Posterior vena cava (tissue), 2 donors: ENCODE measurements around the gene CADPS. TPM values are rescaled to one million over a fixed set of nuclear protein-coding genes. Genes with fewer than 3 reads are reported as not detected.

ENCODE experiments used
- DNase-seq: peaks from one replicate; pipeline ENCODE4 v3.0.0-alpha.2; 2020; ENCODE audit warnings: low spot score
- intact Hi-C, 2 donors: fragments of 100-400 bp; cut with DNase I; formaldehyde crosslinking; loops; one replicate each; pipeline versions ENCODE4 v1.14.1 to v1.14.2; 2022 to 2023
- total RNA-seq, 2 donors: library from RNA; stranded (reverse); fragmentation: NEBNext Ultra II Directional; extraction: Animal tissue kit (Norgen Biotek cat#: 25700); gene quantifications; one replicate each; pipeline ENCODE4 v1.2.1, GENCODE V29; 2021
- donor health status: DM: yes; HTN: yes; CAD: no.
- donor health status: DM: yes; HTN: yes; CAD: no.

CADPS gene
- total RNA-seq, 2 donors from 2014 or later: 1.6 to 2.2 TPM

DNA sequence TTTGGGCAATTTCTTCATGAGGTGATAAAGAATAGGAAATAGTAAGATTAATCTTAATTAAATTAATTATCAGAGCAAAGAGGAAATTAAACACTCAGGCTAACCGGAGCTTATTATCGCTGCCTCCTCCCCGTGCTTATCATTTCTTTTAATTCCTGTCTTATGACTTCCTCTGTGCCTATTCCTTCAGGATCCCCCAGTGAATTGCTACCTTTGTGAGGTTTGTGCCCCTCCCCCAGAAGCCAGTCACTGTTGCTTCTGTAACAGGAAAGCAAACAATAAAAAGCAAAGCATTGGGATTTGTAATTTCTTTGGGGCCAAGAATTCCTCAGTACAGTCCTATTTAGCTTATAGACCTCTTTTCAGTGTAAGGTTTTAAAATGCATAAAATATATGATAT, 164.5 kb downstream of the CADPS start:
- intact Hi-C loops: no loop called here
- no peak for DNase-seq

DNA sequence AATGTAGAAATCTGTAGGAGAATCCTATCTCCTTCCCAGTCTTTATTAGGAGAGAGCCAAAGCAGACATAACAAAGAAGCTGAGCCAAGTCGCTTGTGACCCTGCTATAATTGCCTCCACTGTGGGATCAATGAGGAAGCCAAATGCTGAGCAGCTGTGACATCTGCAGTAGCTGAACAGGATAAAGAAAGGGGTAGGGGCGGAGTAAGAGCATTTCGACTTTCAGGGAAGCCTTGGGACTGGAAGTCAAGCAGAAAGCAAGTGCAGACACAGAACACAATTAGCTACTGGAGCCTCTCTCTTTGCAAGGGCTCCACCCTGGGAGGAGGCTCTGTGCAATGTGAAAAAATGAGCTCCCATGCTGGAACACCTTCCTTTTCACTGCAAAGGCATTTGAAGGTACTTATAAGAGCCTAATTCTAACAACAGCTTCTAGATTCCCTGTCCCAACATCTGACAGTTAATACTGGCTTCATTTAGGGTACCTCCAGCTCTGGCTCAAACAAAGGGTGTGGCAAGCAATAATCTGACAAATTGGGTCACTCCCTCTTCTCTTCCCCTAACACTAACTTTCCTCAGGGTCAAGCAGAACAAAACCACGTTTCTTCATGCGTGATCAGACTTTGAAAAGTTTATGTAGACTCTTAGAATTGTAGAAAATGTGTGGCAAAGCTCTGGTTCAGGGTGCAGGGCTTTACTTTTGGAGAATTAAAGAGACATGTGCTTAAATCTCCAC, 166.4 kb downstream of the CADPS start:
- DNase-seq: no peak
- intact Hi-C loops: no loop called here

DNA sequence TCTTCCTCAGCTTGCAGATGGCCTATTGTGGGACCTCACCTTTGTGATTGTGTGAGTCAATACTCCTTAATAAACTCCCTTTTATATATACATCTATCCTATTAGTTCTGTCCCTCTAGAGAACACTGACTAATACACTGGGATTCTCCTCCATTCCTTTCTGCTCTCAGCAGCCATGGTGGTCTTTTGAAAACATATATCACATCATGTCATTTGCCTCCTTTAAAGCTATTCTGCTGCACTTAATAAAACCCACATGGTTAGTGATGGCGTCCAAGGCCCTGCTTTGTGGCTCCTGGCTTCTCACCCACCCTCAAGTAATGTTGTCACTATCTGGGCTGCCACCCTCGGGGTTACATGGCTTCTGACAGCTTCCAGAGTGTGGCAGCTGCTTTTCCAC, 169.5 kb downstream of the CADPS start:
- intact Hi-C loops: no loop called here
- DNase-seq: no peak

DNA sequence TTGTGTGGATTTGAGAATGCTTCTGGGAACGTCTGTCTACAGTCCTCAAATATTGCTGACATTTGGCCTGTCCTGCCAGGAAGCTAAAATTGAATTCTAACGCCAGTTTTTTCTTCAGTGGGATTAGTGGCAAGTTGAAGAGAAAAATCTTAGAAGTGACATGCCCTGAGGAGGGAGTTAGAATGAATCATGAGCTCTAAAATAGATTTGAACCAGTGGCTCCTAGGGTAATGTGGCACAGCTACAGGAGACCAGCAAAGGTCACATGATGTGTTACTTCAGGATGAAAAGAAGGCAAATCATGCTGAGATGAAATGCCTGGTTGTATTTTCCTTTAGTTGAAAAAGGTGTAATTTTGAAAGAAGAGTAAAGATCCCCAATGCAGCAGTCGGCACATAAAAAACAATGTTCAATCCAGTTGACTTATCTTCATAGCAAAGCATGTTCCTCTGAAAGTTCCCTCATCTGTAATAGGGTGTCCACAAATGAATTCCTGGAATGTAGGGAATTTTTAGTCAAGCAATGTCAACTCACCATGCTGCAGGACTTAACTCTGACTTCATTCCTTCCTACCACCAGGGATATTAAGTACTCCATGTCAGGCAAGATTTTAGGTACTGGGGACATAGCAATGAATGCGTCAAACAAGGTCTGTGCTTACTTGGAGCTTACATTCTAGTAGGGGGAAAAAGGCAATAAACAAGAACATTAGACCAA, 171.6 kb downstream of the CADPS start:
- no peak for DNase-seq
- intact Hi-C loops: no loop called here

DNA sequence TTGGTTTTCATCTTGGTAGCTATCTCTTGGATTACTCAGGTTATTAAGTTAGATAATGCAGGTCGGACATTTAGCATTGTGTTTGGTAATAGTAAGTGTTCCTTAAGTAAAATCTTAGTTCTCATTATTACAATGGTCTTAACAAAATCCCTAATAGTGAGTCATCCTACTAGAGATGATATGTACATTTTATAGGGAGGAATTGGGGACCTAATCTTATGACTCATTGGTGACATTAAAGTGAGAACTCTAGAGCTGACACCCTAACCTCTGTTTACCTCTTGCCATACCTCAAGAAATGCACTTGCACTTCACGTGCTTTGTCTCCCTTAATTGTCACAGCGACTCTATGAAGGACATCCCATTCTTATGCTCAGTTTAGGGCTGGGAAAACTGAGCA, 174.9 kb downstream of the CADPS start:
- intact Hi-C loops: no loop called here
- no peak for DNase-seq

DNA sequence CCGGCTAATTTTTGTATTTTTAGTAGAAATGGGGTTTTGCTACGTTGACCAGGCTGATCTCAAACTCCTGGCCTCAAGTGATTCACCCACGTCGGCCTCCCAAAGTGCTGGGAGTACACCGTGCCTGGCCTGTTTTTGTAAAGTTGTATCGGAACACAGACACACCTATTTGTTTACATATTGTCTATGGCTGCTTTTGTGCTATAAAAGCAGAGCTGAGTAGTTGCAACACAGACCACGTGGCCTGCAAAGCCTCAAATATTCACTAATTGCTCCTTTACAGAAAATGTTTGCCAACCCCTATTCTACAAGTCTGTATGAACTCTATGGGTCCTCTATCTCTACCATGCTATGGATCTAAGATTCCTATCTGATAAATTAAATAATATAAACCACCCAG, 175.5 kb downstream of the CADPS start:
- DNase-seq: no peak
- intact Hi-C loops: no loop called here

DNA sequence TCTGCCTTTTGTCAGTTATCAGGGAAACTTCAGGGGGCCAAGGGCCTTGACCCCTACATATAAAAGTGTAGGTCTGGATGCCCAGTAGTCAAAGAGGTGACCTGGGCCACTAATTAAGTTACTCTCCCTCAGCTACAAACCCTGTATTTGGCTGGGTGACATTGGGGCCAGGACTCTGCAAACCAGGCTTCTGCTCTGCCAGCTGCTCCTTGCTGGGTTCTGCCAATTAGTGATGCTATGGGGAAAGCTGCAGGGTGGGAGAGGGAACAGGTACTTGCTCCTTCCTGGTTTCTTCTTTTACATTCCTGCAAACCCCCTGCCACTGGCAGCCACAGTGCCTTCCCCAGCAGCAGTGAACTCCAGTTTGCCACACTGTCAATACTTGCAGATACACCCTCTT, 179.2 kb downstream of the CADPS start:
- no peak for DNase-seq
- intact Hi-C loops: no loop called here

DNA sequence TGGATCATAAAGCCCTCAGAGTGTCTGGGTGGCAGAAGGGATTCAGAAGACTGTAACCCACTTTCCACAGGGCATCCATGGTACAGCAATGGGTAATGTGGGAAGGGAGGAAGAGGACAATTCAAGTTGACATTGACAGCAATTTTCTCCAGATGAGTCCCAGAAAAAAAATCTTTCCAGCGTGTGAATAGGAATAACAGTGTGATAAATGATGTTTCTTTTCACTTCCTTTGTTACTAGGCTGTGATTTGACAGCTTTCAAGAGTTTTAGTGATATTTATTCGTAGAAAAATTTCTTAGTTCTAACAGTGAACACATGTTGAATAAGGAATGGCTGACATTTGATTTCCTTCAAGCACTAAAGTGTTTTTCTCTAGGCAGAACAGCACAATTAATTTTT, 186.4 kb downstream of the CADPS start:
- intact Hi-C loops: no loop called here
- no peak for DNase-seq

DNA sequence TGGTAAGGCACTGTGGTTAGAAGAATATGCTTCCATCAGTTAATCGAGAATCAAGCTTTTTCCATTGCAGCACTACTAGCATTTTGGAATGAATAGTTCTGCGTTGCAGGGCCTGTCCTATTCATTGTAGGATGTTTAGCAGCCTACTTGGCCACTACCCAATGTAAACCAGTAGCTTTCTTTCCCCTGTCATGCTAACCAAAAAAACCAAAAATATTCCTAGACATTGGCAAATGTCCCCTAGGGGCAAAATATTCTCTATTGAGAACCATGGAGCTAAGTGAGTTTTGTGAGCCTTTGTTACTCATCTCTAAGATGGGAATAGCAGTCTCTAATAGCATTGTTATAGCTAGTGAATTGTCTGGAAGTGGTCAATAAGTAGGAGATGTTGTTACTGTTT, 187.2 kb downstream of the CADPS start:
- intact Hi-C loops: no loop called here
- no peak for DNase-seq

DNA sequence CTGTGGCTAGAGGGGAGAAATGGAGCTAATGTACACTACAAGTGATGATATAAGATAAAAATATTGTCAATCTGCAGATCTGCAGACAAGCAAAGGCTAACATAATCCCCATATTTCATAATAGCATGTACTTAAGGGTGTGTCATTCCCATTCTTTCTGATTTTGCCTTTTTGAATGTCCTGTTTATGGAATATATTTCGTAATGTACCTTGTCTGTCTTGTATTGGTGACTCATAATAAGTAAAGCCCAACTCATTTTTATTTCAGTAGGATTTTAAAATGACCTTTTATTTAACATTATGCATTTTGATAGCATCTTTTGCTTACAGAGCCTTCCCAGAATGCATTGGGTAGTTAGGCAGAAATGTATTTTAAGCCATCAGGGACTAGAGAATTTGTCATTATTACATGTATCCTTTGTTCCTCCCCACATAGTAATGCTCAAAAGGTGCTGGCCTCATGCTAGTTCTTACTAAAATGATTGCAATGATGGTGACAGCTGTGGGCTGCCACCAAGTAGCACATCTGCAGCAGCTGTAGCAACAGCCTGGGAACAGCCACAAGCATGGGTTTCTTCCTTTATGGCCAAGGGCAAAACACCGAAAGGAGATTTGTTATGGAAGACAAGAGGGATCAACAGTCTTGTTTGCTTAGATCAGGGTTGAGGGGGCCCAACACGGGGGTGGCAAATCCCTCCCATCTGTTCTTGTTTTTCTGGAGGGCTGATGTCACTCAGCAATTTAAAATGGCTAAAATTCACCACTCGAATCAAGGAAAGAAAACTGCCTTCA, 188.5 kb downstream of the CADPS start:
- no peak for DNase-seq
- intact Hi-C loops: no loop called here

DNA sequence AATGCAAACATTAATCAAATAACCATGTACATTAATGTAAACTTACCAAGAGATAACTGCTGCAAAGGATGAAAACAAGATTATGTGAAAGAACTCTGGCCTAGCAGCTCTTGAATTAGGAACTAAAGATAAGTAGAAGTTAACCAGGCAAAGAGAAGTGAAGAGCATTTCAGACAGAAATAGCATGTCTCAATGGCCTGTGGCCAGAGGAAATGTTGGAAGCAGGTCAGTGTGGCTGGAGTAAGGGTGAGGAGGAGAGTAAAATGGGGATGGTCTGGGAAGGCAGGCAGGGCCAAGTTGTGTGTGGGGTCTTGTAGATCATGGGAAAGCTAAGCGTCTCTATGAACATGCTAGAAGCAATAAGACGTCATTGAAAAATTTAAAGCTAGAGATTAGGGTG, 192.4 kb downstream of the CADPS start:
- intact Hi-C loops: no loop called here
- no peak for DNase-seq

DNA sequence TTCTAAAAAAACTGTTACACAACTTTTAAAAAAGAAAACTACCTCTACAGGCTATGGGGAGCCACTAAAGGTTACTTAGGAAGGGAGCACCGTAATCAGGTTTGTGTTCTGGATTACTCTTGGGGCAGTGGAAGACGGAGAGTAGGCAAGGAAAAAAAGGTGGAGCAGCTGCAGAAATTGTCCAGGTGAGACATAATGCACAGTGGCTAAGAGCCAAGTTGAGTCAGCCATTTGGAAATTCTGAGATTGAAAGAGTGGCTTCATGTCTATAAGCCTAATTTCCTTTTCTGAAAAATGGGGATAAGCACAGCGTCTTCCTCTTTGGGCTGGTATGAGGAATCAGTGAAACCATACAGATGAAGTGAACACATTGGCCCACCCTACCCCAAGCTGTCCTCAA, 195.2 kb downstream of the CADPS start:
- no peak for DNase-seq
- intact Hi-C loops: no loop called here

DNA sequence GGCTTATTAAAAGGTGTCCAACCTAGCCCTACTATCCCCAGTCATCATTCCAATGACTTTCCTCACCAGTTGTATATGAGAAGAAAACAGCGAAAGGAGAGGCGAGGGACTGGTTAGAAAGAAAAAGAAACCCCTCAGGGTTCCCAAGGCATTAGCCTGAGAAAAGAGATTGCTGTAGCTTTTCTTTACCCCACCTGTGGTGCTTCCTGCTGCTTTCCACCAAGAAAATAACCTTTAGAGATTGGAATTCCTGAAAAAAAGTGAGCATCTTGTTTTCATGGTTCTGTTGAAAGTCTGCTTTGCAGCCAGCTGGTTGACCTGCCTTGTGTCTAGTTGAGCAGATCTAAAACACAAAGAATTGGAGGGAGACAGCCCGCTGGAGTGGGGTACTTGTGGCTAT, 196.4 kb downstream of the CADPS start:
- DNase-seq: no peak
- intact Hi-C loops: no loop called here

DNA sequence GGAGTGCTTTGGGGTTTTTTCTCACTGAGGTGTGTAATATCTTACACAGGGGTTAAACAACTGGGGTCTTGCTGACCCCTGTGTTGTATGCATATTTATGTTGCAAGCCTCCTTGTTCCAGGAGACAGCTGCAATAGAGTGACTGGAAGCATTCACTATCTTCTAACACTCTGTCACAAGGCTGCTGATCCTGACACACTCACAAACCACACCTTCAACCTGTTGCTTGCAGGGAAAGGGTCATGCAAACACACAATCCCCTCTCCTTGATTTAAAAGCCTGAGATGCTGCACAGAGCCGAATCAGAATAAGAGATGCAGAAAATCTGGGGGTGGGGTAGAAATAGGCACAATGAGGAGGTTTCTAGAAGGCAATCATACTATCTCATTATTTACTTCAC, 197.3 kb downstream of the CADPS start:
- DNase-seq: no peak
- intact Hi-C loops: no loop called here

DNA sequence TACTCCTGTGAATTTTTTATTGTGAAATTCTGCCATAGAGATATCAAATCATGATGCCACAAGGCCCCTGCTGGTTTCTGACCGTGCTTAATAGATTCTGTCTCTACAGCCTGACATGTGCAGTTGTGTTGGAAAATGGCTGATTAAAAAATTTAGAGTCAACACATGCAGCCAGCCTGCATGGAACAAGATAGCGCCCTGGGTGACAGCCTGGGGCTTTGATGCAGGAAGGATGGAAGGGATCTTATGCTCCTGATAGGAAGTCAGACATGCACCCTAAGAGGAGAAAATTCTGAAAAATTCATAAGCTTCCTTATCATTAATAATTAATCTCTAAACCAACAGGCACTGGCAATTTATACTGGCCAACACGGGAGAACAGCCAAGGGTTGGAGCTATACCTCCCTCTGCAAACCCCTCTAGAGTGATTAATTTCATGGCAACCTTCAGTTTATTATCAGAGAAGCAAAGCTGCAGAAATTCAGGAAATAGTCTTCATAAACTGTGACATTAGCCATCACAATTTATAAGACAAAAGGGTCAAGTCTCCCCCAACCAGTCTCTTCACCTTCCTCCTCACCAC, 198.4 kb downstream of the CADPS start:
- no peak for DNase-seq
- intact Hi-C loops: no loop called here

DNA sequence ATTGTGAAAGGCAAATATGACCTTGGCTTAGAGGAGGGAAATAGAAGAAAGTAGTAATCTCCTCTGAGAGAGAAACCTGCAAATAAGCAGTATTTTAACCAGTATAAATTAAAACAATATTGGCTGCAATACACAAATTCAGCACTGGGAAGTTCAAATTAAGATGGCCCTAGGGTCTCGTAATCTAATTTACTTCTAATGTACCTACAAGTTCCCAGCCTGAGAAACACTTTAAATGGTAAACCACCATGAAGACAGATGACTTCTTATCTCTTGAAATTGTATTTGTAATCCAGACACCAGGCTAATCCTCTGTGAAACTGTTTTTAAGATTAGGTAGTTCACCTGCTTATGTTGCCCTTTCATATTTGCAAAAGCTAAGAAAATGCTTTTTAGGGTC, 199.7 kb downstream of the CADPS start:
- intact Hi-C loops: no loop called here
- DNase-seq: no peak

DNA sequence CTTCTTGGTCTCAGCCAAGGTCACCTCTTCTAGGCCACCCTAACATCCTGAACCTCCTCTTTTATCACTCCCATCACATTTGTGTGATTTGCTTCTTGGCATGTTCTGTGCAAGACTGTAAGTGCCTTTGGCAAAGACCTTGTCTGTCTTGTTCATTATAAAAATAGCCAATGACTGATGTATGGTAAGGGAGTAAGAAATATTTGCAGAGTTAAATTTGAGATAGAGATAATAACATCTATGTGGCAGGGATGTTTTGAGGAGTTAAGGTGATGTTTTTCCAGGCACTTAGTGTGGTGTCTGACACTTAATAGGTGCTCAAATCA, 202.3 kb downstream of the CADPS start:
- no peak for DNase-seq
- intact Hi-C loops: no loop called here

DNA sequence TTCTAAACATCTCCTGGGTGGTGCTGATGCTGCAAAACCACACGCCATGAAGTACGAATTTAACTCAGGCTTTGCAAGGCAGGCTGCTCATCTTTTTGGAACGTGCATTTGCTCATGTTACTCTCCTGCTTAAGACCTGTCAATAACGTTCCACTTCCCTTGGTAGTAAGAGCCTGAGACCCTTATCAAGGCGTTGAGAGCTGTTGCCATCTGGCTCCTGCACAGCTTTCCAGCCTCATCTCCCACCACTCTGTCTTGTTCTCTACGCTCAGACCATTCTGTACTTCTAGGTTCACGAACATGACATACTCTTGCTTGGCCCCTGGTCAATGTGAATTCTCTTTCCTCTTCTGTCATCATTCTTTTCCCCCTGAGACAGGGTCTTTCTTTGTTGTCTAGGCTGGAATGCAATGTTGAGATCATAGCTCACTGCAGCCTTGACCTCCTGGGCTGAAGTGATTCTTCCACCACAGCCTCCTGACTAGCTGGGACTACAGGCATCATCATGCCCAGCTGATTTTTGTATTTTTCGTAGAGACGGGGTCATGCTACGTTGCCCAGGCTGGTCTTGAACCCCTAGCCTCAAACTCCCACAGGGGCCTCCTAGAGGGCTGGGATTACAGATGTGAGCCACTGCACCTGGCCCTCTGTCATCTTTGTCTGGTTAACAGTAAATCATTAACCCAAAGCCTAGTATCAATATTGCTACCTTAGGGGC, 202.8 kb downstream of the CADPS start:
- no peak for DNase-seq
- intact Hi-C loops: no loop called here

DNA sequence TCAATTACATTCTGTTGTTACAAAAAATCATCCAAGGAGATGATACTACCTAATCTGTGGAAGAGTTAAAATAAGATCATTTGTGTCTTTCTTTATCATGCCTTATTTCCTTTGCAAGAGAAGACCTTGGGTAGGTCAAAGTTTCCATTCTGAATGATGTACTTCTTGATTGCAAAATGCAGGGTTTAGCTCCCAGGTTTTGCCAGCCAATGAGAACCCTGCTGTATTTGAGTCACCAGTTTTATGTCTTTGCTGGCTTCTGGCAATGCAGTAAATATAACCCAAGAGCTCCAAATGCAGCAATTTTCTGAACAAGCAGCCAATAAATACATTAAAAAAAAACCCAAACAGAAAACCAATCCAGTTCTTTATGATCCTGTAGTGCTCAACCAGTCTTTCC, 204.9 kb downstream of the CADPS start:
- DNase-seq: no peak
- intact Hi-C loops: no loop called here

DNA sequence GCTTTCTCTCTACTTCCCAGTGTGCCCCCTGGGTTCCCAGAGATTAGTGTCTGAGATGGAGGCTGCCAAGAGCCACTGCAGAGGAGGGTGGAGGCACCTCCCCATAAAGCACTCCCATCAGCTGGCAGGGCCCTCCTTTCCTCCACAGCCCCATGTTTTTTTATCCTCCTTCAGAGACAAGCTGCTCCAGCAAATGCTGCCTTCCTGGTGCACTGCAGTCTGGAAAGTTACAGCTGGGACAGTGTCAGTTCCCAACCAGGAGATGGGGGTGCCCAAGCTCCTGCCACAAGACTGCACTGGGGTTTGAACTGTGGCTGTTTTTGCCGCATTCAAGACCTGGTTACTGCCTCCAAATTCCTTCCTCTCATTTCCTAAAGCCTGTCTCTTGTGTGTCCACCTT, 206.1 kb downstream of the CADPS start:
- no peak for DNase-seq
- intact Hi-C loops: no loop called here
